Measurements from ENCODE around the gene SLC27A6.
"Not testable (repeated sequence)": the region's sequence is repeated elsewhere in the genome, so short reads cannot be mapped to it uniquely, and the experiment has no call there.

The SLC27A6 gene

DNA sequence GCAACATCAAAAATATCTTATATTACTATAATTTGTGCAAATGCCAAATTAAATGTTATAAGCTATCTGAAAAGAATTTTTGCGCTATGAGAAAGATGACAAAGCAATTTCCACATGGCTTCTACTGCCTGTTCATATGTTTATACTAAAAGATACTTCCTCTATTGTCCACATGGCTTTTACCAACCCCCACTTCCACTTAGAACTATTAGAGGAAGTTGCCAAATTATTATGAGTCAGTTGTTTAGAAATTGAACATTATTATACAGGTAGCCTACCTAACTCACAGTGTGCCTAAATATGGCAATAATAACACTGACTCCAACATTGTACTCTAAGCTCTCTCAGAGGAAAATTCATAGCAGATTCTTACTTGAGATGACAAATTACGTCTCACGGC lies 37.6 kb upstream of the SLC27A6 start:
- Mint-ChIP-seq H3K4me1 (no peaks in the 10 kb centered on the region), H3K27ac (no peak overlapping the region), H3K36me3 (ENCODE audit: low read depth) (no peaks in the 10 kb centered on the region), H3K4me3 (no peak overlapping the region), H3K27me3 (ENCODE audit: low read depth, poor library complexity) (peaks cover 3% of the 10 kb centered on the region), H3K9me3 (no peaks in the 10 kb centered on the region)
- no peak for DNase-seq
- TF ChIP-seq, protein P1, sequence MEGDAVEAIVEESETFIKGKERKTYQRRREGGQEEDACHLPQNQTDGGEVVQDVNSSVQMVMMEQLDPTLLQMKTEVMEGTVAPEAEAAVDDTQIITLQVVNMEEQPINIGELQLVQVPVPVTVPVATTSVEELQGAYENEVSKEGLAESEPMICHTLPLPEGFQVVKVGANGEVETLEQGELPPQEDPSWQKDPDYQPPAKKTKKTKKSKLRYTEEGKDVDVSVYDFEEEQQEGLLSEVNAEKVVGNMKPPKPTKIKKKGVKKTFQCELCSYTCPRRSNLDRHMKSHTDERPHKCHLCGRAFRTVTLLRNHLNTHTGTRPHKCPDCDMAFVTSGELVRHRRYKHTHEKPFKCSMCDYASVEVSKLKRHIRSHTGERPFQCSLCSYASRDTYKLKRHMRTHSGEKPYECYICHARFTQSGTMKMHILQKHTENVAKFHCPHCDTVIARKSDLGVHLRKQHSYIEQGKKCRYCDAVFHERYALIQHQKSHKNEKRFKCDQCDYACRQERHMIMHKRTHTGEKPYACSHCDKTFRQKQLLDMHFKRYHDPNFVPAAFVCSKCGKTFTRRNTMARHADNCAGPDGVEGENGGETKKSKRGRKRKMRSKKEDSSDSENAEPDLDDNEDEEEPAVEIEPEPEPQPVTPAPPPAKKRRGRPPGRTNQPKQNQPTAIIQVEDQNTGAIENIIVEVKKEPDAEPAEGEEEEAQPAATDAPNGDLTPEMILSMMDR (IDR thresholded peaks at IDR 0.05) = no peak

DNA sequence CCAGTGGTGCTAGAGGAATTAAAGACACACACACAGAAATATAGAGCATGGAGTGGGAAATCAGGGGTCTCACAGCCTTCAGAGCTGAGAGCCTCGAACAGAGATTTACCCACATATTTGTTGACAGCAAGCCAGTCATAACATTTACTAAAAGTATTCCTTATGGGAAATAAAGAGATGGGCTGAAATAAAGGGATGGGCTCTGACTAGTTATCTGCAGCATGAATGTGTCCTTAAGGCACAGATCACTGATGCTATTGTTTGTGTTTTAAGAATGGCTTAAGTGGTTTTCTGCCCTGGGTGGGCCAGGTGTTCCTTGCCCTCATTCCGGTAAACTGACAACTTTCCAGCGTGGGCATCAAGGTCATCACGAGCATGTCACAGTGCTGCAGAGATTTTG lies 33.1 kb upstream of the SLC27A6 start:
- H3K27ac Mint-ChIP-seq; H3K36me3 Mint-ChIP-seq (ENCODE audit: low read depth); H3K4me3 Mint-ChIP-seq; H3K27me3 Mint-ChIP-seq (ENCODE audit: low read depth, poor library complexity); DNase-seq; H3K9me3 Mint-ChIP-seq; H3K4me1 Mint-ChIP-seq: not testable (repeated sequence)

DNA sequence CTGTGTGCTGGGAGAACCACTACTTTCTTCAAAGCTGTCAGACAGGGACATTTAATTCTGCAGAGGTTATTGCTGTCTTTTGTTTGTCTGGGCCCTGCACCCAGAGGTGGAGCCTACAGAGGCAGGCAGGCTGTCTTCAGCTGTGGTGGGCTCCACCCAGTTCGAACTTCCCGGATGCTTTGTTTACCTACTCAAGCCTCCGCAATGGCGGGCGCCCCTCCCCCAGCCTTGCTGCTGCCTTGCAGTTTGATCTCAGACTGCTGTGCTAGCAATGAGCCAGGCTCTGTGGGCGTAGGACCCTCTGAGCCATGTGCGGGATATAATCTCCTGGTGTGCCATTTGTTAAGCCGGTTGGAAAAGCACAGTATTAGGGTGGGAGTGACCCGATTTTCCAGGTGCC lies 22.2 kb upstream of the SLC27A6 start:
- not testable (repeated sequence) for H3K27me3 Mint-ChIP-seq (ENCODE audit: low read depth, poor library complexity); H3K27ac Mint-ChIP-seq; H3K4me3 Mint-ChIP-seq; H3K36me3 Mint-ChIP-seq (ENCODE audit: low read depth); H3K4me1 Mint-ChIP-seq; DNase-seq
- peaks cover 39% of the 10 kb centered on the region for H3K9me3 Mint-ChIP-seq

DNA sequence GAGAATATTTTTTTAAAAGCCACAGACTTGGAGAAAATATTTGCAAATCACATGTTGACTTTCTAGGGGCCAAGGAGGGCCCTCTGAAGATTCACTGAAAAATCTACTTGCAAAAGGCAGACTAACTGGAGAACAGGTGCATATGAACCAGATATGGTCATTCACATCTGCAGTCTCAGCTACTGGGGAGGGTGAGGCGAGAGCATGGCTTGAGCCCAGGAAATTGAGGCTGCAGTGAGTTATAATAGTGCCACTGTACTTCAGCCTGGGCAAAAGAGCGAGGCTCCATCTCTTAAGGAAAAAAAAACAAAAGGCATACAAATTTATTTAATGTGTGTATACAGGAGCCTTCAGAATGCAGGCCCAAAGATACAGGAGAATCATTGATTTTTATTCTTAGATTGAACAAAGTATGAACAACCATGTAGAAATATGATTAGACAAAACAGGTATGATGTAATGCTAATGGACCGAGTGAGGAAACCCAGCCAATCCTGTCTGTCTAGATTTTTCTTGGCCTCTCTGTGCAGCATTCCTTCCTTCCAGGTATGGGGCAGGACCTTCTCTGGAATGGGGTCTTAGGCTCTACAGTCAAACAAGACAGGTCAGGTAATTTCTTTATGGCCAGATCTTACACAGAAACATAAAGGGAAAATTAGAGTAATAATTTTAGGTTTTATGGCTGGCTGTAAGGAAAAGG lies 15.3 kb upstream of the SLC27A6 start:
- DNase-seq = no peak
- no peaks in the 10 kb centered on the region for H3K36me3 Mint-ChIP-seq (ENCODE audit: low read depth)
- no peak overlapping the region for H3K4me3 Mint-ChIP-seq
- H3K4me1 Mint-ChIP-seq = no peaks in the 10 kb centered on the region
- peaks cover 7% of the 10 kb centered on the region for H3K9me3 Mint-ChIP-seq
- no peak overlapping the region for H3K27ac Mint-ChIP-seq
- no peaks in the 10 kb centered on the region for H3K27me3 Mint-ChIP-seq (ENCODE audit: low read depth, poor library complexity)
- TF ChIP-seq, protein P1 (IDR thresholded peaks at IDR 0.05) = no peak

DNA sequence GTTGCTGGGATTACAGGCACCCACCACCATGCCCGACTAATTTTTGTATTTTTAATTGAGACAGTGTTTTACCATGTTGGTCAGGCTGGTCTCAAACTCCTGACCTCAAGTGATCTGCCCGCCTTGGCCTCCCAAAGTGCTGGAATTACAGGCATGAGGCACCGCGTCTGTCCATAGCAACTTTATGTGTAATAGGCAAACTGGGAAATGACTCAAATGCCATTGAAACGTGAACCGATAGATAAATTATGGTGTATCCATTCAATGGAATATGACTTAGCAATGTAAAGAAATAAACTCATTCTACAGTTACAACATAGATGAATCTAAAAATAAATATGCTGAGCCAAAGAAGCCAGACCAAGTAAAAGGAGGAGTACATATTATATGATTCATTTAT lies 14.0 kb upstream of the SLC27A6 start:
- not testable (repeated sequence) for H3K36me3 Mint-ChIP-seq (ENCODE audit: low read depth); H3K4me3 Mint-ChIP-seq; DNase-seq; H3K27ac Mint-ChIP-seq; H3K27me3 Mint-ChIP-seq (ENCODE audit: low read depth, poor library complexity); H3K9me3 Mint-ChIP-seq; H3K4me1 Mint-ChIP-seq

DNA sequence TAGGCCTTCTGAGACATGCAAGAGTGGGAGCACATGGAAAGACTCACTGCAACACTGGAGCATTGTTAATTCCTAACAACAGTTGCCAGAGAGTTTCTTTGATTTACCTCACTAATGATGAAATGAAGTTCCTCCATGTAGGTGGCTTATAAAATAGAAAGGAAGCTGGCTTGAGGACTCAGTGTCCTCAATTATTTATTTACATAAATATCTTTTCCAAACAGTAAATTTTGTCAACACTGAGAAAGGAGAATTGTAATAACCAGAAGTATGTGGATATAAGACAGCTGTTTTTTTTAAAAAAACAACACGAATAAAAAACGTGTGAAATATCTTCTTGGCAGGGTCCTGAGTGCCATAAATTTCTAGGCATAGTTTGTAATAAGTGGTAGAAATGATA lies 9.1 kb upstream of the SLC27A6 start:
- no peaks in the 10 kb centered on the region for H3K36me3 Mint-ChIP-seq (ENCODE audit: low read depth)
- no peaks in the 10 kb centered on the region for H3K4me1 Mint-ChIP-seq
- H3K27me3 Mint-ChIP-seq (ENCODE audit: low read depth, poor library complexity) = peaks cover 3% of the 10 kb centered on the region
- H3K9me3 Mint-ChIP-seq = peaks cover 34% of the 10 kb centered on the region
- no peak overlapping the region for H3K27ac Mint-ChIP-seq
- TF ChIP-seq, protein P1 (IDR thresholded peaks at IDR 0.05) = no peak
- H3K4me3 Mint-ChIP-seq = no peak overlapping the region
- no peak for DNase-seq

DNA sequence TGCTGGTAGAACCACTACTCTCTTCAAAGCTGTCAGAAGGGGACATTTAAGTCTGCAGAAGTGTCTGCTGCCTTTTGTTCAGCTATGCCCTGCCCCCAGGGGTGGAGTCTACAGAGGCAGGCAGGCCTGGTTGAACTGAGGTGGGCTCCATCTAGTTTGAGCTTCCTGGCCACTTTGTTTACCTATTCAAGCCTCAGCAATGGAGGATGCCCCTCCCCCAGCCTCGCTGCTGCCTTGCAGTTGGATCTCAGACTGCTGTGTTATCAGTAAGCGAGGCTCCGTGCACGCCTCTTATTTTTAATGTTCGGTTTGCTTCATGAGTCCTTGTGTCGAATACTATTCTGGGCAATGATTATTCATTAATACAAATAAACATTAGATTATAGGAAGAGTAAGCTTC lies 3.1 kb upstream of the SLC27A6 start:
- DNase-seq = no peak
- H3K27me3 Mint-ChIP-seq (ENCODE audit: low read depth, poor library complexity) = peaks cover 31% of the 10 kb centered on the region
- H3K9me3 Mint-ChIP-seq = peaks cover 44% of the 10 kb centered on the region
- peaks cover 6% of the 10 kb centered on the region for H3K4me1 Mint-ChIP-seq
- TF ChIP-seq, protein P1 (IDR thresholded peaks at IDR 0.05) = no peak
- H3K27ac Mint-ChIP-seq = no peak overlapping the region
- no peak overlapping the region for H3K4me3 Mint-ChIP-seq
- no peaks in the 10 kb centered on the region for H3K36me3 Mint-ChIP-seq (ENCODE audit: low read depth)

All from nephron progenitor cell (in vitro differentiated cells).